Measurements from ENCODE around the gene AXIN2.

Gene AXIN2

DNA sequence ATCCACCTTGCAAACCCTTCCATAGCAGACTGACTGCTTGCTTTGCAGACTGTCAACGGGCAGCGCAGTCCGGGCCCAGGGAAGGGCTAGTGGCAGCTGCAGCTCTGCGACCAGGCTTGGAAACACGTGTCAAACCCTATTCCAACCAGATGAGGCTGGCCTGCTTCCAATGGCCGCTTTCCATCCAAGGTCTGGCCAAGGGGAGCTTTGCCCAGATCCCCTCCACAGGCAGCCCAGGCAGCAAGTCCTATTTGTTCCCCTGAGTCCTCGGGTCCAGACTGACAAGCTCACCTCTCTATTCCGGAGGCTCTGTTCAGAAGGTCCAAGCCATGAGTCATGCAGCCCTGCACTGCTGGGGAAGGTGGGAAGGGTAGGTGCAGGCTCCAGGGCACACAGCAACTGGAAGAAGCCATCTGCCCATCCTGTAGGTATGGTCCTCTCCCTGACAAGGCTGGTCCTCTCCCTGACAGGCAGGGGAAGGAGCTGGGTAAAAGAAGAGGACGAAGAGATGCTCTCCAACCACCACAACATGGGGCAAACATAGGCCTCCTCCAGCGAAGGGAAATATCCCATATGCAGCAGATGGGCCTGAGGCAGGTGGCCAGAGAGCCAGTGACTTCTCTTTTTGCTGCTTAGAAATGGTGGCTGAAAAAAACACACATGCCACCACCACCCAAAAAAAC is 22.6 kb upstream of the AXIN2 start:
- DNase-seq: no peak

GRCh38 chr17:65576939-65577338 is 15.5 kb upstream of the AXIN2 start:
- no peak for DNase-seq

DNA sequence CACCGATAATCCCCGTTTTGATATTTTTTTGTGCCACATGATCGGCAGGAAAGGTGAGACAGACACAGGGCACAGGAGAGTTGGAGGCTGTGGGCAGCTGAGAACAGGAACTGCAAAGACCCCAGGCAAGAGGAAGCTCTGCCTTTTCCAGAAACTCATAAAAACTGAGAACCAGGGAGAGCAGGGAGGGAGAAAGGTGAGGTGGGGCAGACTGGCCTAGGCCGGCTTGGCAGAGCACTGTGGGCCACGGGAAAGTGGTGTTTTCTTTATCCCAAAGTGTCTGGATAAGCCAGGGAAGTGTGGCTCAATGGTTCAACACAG is 11.8 kb upstream of the AXIN2 start:
- no peak for DNase-seq

- DNase-seq: no peak
Observed at GRCh38 chr17:65572581-65573281, 11.3 kb upstream of the AXIN2 start.

- DNase-seq: no peak
Observed at GRCh38 chr17:65572186-65572580, 10.7 kb upstream of the AXIN2 start.

GRCh38 chr17:65568918-65569317 is 7.5 kb upstream of the AXIN2 start:
- DNase-seq: no peak

- DNase-seq: no peak
Observed at GRCh38 chr17:65567566-65567965, 6.1 kb upstream of the AXIN2 start.

DNA sequence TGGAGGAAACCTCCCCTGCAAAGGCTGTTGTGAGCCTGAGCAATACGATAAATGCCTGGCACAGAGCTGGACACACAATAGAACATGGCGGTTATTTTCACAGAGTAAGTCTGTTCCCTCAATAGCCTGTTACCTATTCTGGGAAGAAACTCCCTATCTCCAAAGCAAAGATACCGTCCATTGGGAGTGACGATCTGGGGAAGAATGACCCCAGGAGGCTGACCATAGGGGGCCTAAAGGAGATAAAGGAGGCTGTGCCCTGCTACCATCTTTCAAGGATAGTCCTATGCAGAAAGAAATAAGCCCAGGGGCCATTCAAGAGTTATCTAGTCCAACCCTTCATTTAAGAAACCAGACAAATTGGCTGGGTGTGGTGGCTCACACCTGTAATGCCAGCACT is 4.1 kb upstream of the AXIN2 start:
- no peak for DNase-seq

DNA sequence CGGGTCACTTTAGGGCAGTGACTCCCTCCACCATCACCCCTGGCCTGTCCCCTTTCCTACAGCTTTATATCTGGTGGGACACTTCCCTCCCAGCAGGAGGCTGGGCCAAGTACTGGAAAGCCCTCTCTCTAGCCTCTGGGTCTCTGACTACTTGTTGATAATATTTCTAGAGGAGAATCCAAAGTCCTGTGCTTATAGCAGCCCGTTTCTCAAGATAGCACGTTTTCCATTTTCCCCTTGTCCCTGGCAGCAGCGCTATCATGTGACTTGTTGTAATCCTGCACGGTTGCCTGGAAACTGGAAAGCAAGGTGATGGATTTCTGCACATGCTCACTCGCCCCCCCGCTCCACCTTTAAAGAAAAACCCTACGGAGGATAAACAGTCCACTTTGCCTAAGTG is 3.3 kb upstream of the AXIN2 start:
- no peak for DNase-seq

DNA sequence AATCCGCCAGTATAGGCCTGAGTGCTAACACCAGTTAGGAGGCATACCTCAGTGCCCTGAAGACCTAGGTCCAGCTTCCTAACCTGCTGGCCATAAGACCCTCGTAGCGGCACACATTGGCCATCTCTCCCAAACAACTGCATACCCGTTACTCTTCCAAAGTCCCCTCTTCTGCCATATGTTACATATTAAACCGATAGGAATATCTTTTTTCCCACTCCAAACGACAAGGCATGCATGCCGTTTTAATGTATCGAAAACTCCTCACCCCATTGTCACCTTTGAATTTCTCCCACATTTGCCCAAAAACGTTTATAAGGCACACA is 721 bp upstream of the AXIN2 start:
- DNase-seq: no peak

DNA sequence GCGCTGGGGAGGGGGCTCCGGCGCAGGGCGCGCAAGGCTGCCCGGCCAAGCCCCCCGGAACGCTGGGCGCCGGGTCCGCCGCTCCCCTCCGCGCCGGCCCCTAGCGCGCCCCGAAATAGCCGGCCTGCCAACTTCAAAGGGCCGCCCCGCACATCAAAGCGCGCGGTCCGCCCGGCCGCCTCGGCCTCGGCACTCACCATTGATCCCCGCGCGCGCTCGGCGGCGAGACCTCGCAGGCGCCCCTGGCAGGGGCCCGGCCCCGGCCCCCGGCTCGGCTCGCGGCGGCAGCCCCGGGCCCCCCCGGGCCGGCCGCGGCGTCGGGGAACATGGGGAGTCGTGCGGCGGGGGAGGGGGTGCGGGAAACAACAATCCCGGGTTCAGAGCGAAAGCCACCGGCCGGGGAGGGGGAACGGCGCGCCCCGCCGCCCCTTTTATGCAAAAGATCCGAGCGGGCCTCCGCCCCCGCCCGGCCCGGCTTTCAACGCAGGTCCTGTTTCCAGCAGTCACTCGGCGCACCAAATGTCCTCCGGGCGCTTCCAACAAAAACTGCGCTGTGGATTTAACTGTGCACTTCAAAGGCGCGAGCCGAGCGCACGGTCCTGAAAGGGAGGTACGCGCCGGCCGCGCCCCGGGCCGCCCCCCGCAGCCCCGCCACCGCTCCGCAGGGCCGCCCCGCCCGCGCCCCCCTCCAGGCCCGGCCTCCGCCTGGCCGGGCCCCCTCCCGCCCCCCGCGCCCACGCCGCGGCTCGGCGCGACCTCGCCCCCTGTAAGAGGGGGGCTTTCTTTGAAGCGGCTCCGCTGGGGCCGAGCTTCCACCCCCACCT is 608 bp downstream of the AXIN2 start:
- DNase-seq: peak; percentile 36 to 59

DNA sequence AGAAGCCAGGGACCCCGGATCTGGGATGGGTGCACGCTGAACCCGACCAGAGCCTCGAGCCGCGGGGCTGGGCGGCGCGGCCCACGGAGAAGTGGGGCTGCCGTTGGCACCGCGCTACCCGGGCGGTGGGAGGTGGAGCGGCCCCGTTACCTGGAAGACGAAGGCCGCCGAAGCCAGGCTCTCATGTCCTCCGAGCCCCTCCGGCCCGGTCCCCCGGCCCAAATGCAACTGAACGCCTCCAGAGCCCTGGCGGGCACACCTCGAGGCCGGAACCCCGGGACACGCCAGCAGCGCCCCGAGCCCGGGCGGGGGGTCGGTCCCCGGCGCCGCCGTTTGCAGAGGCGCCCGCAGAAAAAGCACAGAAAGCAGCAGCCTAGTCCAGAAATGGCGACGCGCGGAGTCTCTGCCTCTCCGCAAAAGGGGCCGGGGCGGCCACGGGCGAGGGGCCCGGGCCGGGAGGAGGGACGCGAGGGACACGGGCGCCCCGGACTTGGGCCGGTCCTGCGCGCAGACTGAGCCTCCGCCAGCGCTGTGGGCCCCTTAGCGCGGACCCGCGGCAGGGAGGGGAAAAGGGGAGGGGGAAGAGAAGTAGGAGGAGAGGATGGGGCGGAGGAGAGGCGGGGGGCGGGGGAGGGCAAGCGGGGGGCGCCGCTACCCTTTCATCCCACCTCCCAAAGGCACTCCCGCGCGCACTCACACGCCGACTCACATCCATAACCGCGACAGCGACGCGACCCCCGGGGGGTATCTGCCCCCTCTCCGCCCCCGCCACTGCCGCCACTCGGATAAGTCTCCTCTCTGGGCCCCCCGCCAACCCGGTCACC is 1.4 kb downstream of the AXIN2 start:
- DNase-seq: no peak

DNA sequence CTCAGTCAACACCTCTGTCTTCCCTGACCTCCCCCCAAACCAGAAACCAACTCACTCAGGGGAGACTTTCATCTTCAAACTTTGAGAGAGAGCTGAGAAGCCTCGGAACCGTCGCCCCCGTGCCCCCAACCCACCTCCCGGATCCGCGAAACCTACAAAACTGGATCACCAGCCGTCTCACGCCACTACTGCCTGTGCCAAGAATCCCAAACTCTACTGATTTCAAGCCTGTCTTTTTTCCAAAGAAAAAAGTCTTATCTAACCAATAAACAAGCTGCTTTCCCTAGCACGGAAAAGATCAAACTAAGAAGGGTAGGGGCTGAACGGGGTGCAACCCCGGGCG is 2.0 kb downstream of the AXIN2 start:
- no peak for DNase-seq

GRCh38 chr17:65558683-65559460 is 2.6 kb downstream of the AXIN2 start:
- DNase-seq: no peak

GRCh38 chr17:65558311-65558682 is 3.2 kb downstream of the AXIN2 start:
- no peak for DNase-seq

- DNase-seq: no peak
Observed at GRCh38 chr17:65557349-65558310, 3.8 kb downstream of the AXIN2 start.

DNA sequence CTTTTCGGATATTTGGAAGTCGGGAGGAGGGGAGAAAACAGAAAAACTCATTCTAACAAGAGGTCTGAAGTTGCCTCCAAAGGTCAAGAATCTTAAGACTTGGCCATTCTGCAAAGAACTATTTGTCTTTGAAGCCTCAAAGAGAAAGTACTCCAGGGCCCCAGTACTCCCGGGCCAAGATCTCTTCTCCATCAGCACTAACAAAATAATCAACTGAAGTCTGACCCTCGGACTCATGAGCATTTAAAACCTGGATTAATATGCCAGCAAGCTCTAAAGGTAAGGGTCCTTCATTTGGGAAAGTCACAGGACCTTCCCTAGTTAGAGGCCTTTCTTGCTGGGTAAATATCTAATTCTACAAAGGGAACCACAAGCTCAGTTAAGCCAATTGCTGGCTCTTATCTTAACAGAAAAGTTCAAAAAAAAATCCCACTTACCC is 4.5 kb downstream of the AXIN2 start:
- DNase-seq: no peak

DNA sequence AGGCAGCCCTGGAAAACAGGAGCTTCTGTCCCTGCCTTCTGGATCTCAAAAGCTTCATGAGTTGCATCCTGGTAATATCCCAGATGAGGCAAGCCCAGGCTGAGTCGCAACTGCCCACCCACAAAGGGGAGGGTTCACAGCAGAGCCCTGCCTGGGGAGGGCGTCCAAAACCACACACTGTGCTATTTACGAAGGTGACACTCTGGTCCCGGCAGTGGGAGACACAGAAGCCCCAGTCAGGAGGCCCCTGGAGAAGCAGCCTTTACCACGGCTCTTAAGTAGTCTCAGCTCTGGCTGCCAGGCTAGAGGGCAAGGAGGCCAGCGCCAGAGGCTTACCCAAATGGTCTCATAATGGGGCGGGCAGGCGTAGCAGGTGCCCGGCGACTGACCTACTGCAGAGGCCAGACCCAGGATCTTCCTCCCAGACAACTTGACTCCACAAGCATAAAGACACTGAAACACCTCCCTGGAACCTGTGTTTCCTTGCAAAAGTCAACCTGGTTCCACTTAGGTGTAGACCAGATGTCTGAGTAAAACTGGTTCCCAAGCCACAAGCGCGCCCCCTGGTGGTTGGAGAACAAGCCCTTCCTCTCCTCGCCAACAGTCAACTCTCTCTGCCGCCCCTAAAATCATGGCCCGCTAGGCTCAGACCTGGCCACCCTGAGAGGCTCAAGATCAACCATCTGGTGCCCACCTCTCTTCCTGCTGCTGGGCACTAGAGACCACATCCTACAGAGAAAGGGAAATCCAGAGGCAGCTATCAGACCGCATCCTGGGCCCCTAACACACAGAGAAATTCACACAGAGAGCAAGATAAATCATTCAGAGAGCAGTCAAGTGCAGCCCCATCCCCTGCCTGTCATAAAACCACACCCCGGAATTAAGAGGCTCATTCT is 5.2 kb downstream of the AXIN2 start:
- DNase-seq: peak in 1 of 2 experiments; percentile 26

DNA sequence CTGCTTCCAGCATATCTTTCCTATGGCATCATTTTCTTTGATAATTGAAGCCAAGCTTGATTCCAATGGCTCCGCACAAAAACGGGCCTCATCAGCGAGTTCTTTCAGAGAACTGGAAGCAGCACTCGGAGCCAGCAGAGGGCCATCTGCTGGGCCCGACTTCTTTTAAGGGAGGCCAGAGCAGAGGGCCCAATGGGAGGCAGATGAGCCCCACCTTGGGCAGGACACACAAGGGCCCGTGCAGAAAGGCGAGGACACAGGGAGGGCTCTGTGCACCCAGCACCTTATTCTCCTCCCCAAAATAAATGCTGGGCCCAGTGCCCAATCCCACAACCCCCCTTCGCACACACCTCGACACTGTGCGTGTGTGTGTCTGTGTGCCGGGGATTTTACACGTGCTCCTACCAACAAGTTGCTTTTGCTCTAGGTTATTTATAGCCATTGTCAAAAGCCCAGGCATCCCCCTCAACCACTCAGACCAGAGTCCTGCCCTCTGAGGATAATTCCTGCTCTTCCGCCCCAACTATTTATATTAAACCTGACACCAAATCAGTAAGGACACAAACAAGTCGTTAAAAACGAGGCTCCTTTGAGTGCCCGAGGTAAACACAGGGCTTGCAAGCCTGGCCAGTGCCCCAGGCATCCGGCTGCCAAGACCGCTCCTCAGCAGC is 6.8 kb downstream of the AXIN2 start:
- DNase-seq: no peak

Measured in SW 1271 (cell line).